Measurements from ENCODE around the gene MRPL33.

GRCh38 chr2:27796791-27797765, 25.6 kb downstream of the MRPL33 start:
- TF ChIP-seq, protein P1, sequence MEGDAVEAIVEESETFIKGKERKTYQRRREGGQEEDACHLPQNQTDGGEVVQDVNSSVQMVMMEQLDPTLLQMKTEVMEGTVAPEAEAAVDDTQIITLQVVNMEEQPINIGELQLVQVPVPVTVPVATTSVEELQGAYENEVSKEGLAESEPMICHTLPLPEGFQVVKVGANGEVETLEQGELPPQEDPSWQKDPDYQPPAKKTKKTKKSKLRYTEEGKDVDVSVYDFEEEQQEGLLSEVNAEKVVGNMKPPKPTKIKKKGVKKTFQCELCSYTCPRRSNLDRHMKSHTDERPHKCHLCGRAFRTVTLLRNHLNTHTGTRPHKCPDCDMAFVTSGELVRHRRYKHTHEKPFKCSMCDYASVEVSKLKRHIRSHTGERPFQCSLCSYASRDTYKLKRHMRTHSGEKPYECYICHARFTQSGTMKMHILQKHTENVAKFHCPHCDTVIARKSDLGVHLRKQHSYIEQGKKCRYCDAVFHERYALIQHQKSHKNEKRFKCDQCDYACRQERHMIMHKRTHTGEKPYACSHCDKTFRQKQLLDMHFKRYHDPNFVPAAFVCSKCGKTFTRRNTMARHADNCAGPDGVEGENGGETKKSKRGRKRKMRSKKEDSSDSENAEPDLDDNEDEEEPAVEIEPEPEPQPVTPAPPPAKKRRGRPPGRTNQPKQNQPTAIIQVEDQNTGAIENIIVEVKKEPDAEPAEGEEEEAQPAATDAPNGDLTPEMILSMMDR (IDR thresholded peaks at IDR 0.05; ENCODE audit: low read length): no peak
- TF ChIP-seq EZH2phosphoT487 (IDR thresholded peaks at IDR 0.05; ENCODE audit: low read length): no peak

Measured in MM.1S (cell line).